Peyer's patch (tissue), 4 donors: ENCODE data around the gene LRBA. TPM values are rescaled to one million over a fixed set of nuclear protein-coding genes. Genes with fewer than 3 reads are reported as not detected.

ENCODE experiments used
- DNase-seq, 3 donors: peaks; one replicate each; pipeline ENCODE4 v3.0.0-alpha.2; 2017 to 2019
- H3K27ac ChIP-seq, 4 donors: fragments of 200-600 bp; sonication (generic); one replicate each; pipeline ENCODE4 v1.5.1; 2016 to 2019
- H3K27me3 ChIP-seq, 2 donors: fragments of 200-600 bp; sonication (generic); one replicate each; pipeline ENCODE4 v1.5.1; 2019
- H3K36me3 ChIP-seq, 3 donors: fragments of 200-600 bp; sonication (generic); one replicate each; pipeline ENCODE4 v1.5.1; 2016 to 2019
- H3K4me1 ChIP-seq, 4 donors: fragments of 200-600 bp; sonication (generic); one replicate each; pipeline ENCODE4 v1.5.1; 2016 to 2019
- H3K4me3 ChIP-seq, 4 donors: fragments of 200-600 bp; sonication (generic); 1 replicate in 3 of 4; 2 replicates in 1 of 4; pipeline ENCODE4 v1.5.1; 2016 to 2019; ENCODE audit warnings: mild to moderate bottlenecking in 1 of 4
- H3K9me3 ChIP-seq, 4 donors: fragments of 200-600 bp; sonication (generic); one replicate each; pipeline ENCODE4 v1.5.1; 2016 to 2019; ENCODE audit warnings: mild to moderate bottlenecking in 1 of 4
- POLR2A ChIP-seq, 2 donors: fragments of 450-650 bp; IDR thresholded peaks; one replicate each; pipeline ENCODE4 v1.5.1; 2017; ENCODE audit warnings: antibody characterized with exemption in 2 of 2, mild to moderate bottlenecking in 2 of 2, moderate library complexity in 2 of 2
- total RNA-seq, 4 donors: library from RNA; depleted of rRNA; stranded (reverse); fragments of >200 nt; gene quantifications; one replicate each; pipeline ENCODE4 v1.1.0, GENCODE V29; 2016
- TF ChIP-seq, protein P1 (sequence below), 6 experiments: fragments of 450-650 bp in 4 of 6; fragments of 200-600 bp in 2 of 6; sonication (generic) in 1 of 6; IDR thresholded peaks; one replicate each; pipeline ENCODE4 v1.5.1; 2017 to 2019; ENCODE audit warnings: antibody characterized with exemption in 6 of 6, mild to moderate bottlenecking in 3 of 6, moderate library complexity in 1 of 6

LRBA gene
- total RNA-seq, 4 donors from 2014 or later = 71.5 to 120 (median 91.7) TPM

DNA sequence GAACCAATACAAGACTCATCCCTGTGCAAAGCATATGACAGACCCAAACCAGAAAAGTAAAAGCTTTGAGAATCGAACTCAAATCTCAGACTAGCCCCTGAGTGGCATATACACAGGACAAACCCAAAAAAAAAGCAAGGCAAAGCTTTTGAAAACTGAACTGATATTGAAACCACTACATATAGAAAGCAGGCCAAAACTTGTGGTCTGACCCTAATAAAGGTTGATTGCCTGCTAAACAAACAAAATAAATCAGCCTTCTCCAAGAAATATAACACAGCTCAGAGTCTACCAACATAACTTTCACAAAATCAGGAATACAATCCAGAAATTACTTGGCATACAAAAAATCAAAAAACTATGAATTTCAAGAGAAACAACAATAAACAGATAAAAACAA, 40.3 kb downstream of the LRBA start:
- H3K27me3 ChIP-seq = no peaks in the 10 kb centered on the region
- no peak for TF ChIP-seq POLR2A (IDR thresholded peaks at IDR 0.05)
- TF ChIP-seq, protein P1, sequence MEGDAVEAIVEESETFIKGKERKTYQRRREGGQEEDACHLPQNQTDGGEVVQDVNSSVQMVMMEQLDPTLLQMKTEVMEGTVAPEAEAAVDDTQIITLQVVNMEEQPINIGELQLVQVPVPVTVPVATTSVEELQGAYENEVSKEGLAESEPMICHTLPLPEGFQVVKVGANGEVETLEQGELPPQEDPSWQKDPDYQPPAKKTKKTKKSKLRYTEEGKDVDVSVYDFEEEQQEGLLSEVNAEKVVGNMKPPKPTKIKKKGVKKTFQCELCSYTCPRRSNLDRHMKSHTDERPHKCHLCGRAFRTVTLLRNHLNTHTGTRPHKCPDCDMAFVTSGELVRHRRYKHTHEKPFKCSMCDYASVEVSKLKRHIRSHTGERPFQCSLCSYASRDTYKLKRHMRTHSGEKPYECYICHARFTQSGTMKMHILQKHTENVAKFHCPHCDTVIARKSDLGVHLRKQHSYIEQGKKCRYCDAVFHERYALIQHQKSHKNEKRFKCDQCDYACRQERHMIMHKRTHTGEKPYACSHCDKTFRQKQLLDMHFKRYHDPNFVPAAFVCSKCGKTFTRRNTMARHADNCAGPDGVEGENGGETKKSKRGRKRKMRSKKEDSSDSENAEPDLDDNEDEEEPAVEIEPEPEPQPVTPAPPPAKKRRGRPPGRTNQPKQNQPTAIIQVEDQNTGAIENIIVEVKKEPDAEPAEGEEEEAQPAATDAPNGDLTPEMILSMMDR (IDR thresholded peaks at IDR 0.05) = no peak
- no peaks in the 10 kb centered on the region for H3K9me3 ChIP-seq
- peaks cover 0 to 8% (median 0%) of the 10 kb centered on the region in 4 donors for H3K4me1 ChIP-seq
- H3K36me3 ChIP-seq = no peaks in the 10 kb centered on the region
- H3K4me3 ChIP-seq = no peak overlapping the region
- H3K27ac ChIP-seq = no peak overlapping the region
- no peak for DNase-seq

DNA sequence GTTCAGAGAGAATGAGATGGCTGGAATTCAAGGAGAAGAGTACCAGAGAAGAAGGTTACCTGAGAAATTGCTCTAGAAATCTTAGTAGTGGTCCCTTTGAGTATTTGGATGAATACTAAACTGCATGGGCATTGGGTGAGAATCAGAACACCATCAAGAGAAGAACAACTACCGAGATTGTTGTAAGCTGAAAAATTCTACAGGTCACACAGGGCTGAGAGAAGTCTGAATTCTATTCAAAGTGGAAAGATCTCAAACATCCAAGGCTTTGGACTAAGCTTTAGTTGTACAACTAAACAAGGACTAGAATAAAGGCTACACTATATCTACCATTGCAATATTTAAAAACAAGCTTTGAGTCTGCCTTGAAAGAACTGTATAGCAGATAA, 40.8 kb downstream of the LRBA start:
- Histone ChIP-seq H3K27me3 (no peaks in the 10 kb centered on the region), H3K9me3 (no peaks in the 10 kb centered on the region), H3K36me3 (no peaks in the 10 kb centered on the region), H3K4me1 (peaks cover 0 to 8% (median 0%) of the 10 kb centered on the region in 4 donors), H3K4me3 (no peak overlapping the region), H3K27ac (no peak overlapping the region)
- DNase-seq = no peak
- TF ChIP-seq POLR2A (IDR thresholded peaks at IDR 0.05) = no peak
- TF ChIP-seq, protein P1 (IDR thresholded peaks at IDR 0.05) = no peak

DNA sequence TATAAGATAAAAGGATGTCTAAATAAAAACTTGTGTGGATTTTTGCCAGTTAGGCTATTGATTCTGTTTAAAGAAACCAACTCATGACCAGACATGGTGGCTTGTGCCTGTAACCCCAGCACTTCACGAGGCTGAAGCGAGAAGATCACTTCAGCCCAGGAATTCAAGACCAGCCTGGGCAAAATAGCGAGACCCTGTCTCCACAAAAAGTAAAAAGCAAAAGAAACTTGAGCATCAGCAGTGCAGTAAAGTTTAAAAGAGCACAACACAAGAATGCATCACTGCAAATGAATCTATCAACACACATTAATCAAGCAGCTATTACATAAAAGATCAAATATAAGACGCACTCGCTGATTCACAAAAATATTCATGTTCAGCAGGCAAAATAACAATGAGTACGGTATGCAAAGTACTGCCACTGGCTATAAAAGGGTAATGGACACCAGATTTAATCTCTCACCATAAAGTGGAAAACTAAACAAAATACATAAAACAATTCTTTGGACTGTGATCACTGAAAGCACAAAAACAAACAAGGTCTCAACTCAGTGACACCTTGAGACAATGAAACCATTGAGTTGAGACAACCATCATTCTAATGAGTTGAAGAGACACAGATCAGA, 41.3 kb downstream of the LRBA start:
- TF ChIP-seq, protein P1 (IDR thresholded peaks at IDR 0.05) = no peak
- no peak for TF ChIP-seq POLR2A (IDR thresholded peaks at IDR 0.05)
- no peak for DNase-seq
- Histone ChIP-seq H3K4me1 (peaks cover 0 to 8% (median 0%) of the 10 kb centered on the region in 4 donors), H3K9me3 (no peaks in the 10 kb centered on the region), H3K27ac (no peak overlapping the region), H3K27me3 (no peaks in the 10 kb centered on the region), H3K4me3 (no peak overlapping the region), H3K36me3 (no peaks in the 10 kb centered on the region)

DNA sequence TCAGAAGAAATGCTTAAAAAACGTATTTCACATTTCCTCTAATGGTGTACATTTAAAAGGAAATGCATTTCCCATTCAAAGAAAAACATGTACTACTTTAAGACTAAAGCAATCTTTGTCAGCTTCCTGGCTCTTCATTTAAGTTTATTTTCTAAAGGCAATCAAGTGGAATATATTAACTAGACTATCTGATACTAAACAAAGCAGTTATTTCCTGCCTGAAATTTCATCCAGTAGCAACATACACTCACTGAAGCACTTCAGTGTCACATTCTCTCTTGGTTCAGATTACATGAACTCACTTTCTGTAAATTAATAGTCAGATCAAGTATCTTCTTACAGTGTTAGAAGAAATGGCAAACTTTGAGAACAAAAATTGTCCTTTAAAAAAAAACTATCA, 42.5 kb downstream of the LRBA start:
- DNase-seq = no peak
- no peak overlapping the region for H3K27ac ChIP-seq
- no peaks in the 10 kb centered on the region for H3K36me3 ChIP-seq
- H3K27me3 ChIP-seq = no peaks in the 10 kb centered on the region
- peaks cover 0 to 8% (median 0%) of the 10 kb centered on the region in 4 donors for H3K4me1 ChIP-seq
- no peaks in the 10 kb centered on the region for H3K9me3 ChIP-seq
- TF ChIP-seq, protein P1 (IDR thresholded peaks at IDR 0.05) = no peak
- TF ChIP-seq POLR2A (IDR thresholded peaks at IDR 0.05) = no peak
- H3K4me3 ChIP-seq = no peak overlapping the region

DNA sequence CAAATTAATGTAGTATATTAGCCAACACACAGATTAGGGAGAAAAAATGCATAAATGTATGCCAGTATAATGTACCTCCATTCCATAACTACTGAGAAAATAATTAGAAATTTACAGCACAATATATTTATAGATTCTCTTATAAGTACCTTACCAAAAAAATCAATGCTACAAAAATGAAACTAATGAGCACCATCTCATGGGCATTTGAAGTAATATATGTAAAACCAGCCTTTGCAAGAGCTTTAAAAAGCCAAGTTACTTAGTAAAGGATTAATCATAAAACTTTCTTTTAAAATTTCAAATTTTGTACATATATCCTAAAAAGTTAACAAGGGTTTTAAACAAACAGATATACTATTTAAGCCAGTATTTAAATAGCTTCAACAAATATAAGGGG, 43.2 kb downstream of the LRBA start:
- H3K4me3 ChIP-seq = no peak overlapping the region
- H3K27me3 ChIP-seq = no peaks in the 10 kb centered on the region
- no peak overlapping the region for H3K27ac ChIP-seq
- DNase-seq = no peak
- peaks cover 0 to 8% (median 0%) of the 10 kb centered on the region in 4 donors for H3K4me1 ChIP-seq
- H3K9me3 ChIP-seq = no peaks in the 10 kb centered on the region
- no peak for TF ChIP-seq POLR2A (IDR thresholded peaks at IDR 0.05)
- TF ChIP-seq, protein P1 (IDR thresholded peaks at IDR 0.05) = no peak
- no peaks in the 10 kb centered on the region for H3K36me3 ChIP-seq
